GM19438 (cell line): ENCODE data around the gene SLC7A5.
"Not testable (repeated sequence)": the region's sequence is repeated elsewhere in the genome, so short reads cannot be mapped to it uniquely, and the experiment has no call there.

Experiments used
- ATAC-seq: cut with Tn5 transposase; IDR thresholded peaks from one replicate; pipeline ENCODE4 v1.9.1; 2021; ENCODE audit warnings: low read depth; ENCODE audit not compliant: unreplicated experiment

Gene SLC7A5

GRCh38 chr16:87889762-87890161 is 20.5 kb upstream of the SLC7A5 start:
- ATAC-seq = not testable (repeated sequence)

DNA sequence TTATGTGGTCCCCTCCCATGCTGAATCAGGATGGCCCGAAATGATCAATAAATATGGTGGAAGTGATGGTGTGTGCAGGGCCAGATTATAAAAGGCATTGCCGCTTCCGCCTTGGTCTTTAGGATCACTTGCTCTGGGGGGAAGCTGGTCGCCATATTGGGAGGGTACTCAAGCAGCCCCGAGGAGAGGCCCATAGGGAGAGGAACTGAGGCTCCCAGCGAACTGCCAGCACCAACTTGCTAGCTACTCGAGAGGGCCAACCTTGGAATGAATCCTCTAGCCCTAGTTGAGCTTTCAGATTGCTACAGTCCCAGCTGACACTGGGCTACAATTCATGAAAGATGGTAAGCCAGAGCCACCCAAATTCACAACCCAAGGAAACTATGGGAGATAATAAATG is 19.0 kb upstream of the SLC7A5 start:
- not testable (repeated sequence) for ATAC-seq

- not testable (repeated sequence) for ATAC-seq
These were observed 18.6 kb upstream of the SLC7A5 start for GRCh38 chr16:87887931-87888330.

DNA sequence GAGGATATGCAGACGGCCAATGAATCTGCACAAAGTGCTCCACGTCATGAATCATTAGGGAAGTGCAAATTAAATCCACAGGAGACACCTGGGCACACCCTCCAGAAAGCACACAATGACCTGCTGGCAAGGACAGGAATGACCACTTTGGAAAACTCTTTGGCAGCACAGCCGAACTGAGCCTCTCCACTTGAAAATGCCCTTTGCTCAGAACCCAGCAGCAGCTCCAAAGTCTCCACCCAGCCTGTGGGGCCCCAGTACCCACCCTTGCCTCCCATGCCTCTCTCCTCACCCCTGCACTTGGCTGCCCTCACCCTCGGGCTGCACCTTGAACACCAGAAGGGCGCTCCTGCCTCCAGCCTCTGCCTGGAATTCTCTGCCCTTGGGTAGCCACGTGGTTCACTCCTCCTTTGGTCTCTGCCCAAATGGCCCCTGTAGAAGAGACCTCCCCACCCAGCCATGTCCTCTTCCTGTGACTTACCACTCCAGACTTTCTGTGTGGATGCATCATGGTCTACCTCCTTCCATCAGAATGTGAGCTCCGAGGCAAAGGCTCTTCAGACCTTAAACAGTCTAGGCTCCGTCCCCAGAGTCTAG is 16.2 kb upstream of the SLC7A5 start:
- ATAC-seq = not testable (repeated sequence)

- ATAC-seq = no peak
These were observed 13.2 kb upstream of the SLC7A5 start for GRCh38 chr16:87882436-87883019.

GRCh38 chr16:87881324-87882200 is 12.3 kb upstream of the SLC7A5 start:
- no peak for ATAC-seq

DNA sequence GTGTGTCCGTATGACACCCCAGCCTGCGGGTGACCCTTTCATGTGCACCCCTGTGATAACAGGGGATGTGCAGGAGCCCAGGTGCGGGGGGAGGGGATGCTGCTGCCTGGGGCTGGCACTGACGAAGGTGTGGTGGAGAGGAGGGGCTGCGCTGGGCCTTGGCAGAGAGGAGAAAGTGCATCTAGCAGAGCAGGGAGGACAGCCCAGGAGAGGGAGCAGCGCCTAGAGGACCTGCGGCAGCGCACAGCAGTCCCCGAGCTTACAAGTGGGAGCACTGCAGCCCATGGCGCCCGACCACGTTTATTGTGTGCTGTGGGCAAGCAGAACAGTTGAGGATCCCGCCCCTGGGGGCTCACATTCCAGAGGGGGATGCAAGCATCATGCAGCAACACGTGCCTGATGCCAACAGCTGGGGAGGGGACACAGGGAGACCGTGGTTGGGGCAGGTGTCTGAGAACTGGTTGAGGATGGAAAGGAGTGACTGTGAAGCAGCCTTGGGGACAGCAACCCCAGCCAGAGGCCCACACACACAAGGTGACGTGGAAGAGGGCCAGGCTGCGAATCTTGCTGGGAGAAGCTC is 10.9 kb upstream of the SLC7A5 start:
- ATAC-seq = no peak

GRCh38 chr16:87879411-87880013 is 10.2 kb upstream of the SLC7A5 start:
- ATAC-seq = not testable (repeated sequence)

DNA sequence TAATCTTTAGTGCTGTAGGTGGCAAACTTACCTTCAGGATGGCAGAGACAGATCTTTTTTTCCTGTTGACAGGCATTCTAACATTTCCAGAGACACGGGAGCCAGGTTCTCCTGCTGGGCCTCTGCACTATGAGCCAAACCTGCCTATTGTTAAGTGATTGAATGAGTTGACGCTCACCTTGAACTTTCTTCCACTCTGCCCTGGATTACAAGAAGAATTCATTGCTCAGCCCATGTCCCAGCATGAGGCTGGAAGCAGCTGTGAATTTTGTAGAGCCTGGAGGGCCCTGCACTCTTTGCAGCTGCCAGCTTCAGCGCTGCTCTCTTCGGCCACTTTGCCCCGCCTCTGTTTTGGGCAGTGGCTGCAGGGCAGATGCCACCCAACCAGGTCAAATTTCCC is 9.4 kb upstream of the SLC7A5 start:
- ATAC-seq = no peak

GRCh38 chr16:87877942-87878507 is 8.7 kb upstream of the SLC7A5 start:
- no peak for ATAC-seq

DNA sequence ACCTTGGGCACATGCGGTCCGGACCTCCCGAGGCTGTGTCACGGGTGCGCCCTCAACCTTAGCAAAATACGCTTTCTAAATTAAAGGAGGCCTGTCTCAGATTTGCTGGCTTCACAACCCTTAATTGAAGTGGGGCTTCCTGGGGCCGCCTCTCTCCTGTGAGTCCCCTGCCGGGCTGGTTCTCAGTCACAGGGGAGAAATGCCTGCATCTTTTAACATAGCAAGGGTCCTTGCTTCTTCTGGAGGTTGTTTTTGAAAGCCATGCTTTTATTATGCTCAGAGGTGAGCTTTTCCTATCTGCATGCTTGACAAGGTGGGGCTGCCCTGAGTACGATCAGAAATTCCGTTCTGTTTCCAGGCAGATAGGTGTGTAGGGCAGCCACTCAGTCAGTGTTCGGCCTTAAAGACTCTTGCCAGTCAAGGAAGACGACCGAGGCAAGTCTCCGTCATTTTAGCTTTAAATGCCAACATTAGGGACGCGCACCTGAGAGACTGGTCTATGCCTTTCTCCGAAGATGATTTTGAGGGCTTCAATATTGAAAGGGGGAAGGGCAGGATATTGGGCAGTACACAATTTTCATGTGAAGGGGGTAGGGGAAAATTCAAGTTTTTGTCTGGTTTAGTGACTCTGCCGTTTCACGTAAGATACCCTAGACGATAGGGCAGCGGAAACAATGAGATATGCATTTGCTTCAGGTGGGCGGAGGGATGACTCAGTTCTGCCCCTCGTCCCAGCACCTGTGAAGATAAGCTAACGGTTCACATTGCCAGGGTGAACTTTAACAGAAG is 5.5 kb upstream of the SLC7A5 start:
- ATAC-seq = no peak

- not testable (repeated sequence) for ATAC-seq
These were observed 1.3 kb upstream of the SLC7A5 start for GRCh38 chr16:87870418-87871291.

- ATAC-seq = not testable (repeated sequence)
These were observed 641 bp upstream of the SLC7A5 start for GRCh38 chr16:87869879-87870417.

- ATAC-seq = not testable (repeated sequence)
These were observed 865 bp downstream of the SLC7A5 start for GRCh38 chr16:87868254-87869029.

- ATAC-seq = not testable (repeated sequence)
These were observed 3.3 kb downstream of the SLC7A5 start for GRCh38 chr16:87865902-87866555.

- no peak for ATAC-seq
These were observed 4.8 kb downstream of the SLC7A5 start for GRCh38 chr16:87864331-87864989.

DNA sequence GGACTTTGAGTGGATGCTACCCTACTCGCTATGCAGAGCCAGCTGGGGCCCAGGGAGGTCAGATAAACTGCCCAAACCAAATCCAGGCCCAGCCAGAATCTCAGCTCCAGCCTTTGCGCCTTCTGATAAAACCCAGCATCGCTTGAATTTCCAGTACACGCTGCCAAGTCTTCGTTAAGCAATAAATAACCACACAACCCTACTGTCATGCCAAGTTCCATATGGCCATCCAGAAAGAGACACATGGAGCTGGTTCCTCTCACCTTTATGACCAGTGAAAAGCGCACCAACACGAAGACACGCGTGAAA is 6.0 kb downstream of the SLC7A5 start:
- ATAC-seq = not testable (repeated sequence)
